GM12891 (cell line): ENCODE data around the gene OR4K13.

Experiments
- PAX5 ChIP-seq: IDR thresholded peaks from 2 replicates; pipeline ENCODE4 v1.6.1; 2011; ENCODE audit warnings: low read length, moderate library complexity, mild to moderate bottlenecking; ENCODE audit not compliant: insufficient read depth, severe bottlenecking
- POLR2A ChIP-seq: IDR thresholded peaks from 2 replicates; pipeline ENCODE4 v1.6.1; 2011; ENCODE audit warnings: low read depth, low read length, control low read depth
- POLR2AphosphoS5 ChIP-seq: IDR thresholded peaks from 2 replicates; pipeline ENCODE4 v1.6.1; 2011; ENCODE audit warnings: low read depth, low read length, control low read depth
- POU2F2 ChIP-seq: IDR thresholded peaks from 2 replicates; pipeline ENCODE4 v1.6.1; 2011; ENCODE audit warnings: low read depth, mild to moderate bottlenecking, control low read depth, low read length, moderate library complexity
- SPI1 ChIP-seq: IDR thresholded peaks from 2 replicates; pipeline ENCODE4 v1.6.1; 2011; ENCODE audit warnings: low read depth, low read length, control low read depth
- TAF1 ChIP-seq: IDR thresholded peaks from 2 replicates; pipeline ENCODE4 v1.6.1; 2011; ENCODE audit warnings: low read depth, low read length, control low read depth

DNA sequence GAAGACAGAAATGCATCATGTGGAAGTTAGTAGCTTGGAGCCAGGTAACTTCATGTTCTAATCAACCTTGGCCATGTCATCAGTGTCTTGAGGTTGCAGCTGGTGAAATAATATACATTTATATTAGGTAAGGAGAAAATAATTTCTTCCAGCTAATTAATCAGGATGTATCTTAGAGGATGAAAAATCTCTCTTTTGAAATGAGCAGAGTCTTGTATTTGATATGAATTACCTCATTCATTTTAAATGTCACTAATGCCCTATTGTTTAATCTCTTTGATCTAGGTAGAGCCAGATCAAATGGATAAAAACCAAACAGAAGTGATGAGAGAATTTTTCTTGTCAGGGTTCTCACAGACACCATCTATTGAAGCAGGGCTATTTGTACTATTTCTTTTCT is 34.0 kb downstream of the OR4K13 start, which contains the start of gene OR4Q2:
- TF ChIP-seq POLR2AphosphoS5 (no peak), POLR2A (no peak), TAF1 (no peak), SPI1 (no peak), PAX5 (no peak), POU2F2 (no peak)
